HEK293T (cell line): Measurements from ENCODE around the gene PLEKHG4.

Experiments
- CTCF ChIA-PET: fragments of 350-600 bp; formaldehyde crosslinking; extraction: SDS; loops from one replicate; lab custom pipeline; 2021; ENCODE audit warnings: antibody characterized with exemption, inconsistent platforms; lab: Yijun Ruan, JAX
- POLR2A ChIA-PET: fragments of 350-600 bp; formaldehyde crosslinking; extraction: SDS; loops from one replicate; lab custom pipeline; 2020; ENCODE audit warnings: antibody characterized with exemption, inconsistent platforms; lab: Yijun Ruan, JAX
- DNase-seq: peaks from one replicate; pipeline ENCODE4 v3.0.0; 2012; ENCODE audit warnings: mixed read lengths; ENCODE audit errors: extremely low spot score
- ARNT ChIP-seq: fragments of 450-650 bp; IDR thresholded peaks from 2 replicates; pipeline ENCODE4 v1.6.1; 2017; ENCODE audit warnings: mild to moderate bottlenecking
- BHLHE40 ChIP-seq: fragments of 450-650 bp; IDR thresholded peaks from 2 replicates; pipeline ENCODE4 v1.6.1; 2016; ENCODE audit warnings: mild to moderate bottlenecking, moderate library complexity, borderline replicate concordance
- CTBP1 ChIP-seq: fragments of 450-650 bp; IDR thresholded peaks from 2 replicates; pipeline ENCODE4 v1.6.1; 2016; ENCODE audit warnings: borderline replicate concordance
- ELF4 ChIP-seq: fragments of 450-650 bp; IDR thresholded peaks from 2 replicates; pipeline ENCODE4 v1.6.1; 2017; ENCODE audit warnings: antibody characterized with exemption
- FOXA1 ChIP-seq: fragments of 450-650 bp; IDR thresholded peaks from 2 replicates; pipeline ENCODE4 v1.6.1; 2016; ENCODE audit warnings: mild to moderate bottlenecking
- FOXK2 ChIP-seq: fragments of 450-650 bp; IDR thresholded peaks from 2 replicates; pipeline ENCODE4 v1.6.1; 2016; ENCODE audit warnings: mild to moderate bottlenecking
- FOXM1 ChIP-seq: fragments of 450-650 bp; IDR thresholded peaks from 2 replicates; pipeline ENCODE4 v1.6.1; 2017; ENCODE audit warnings: mild to moderate bottlenecking, borderline replicate concordance
- HDGF ChIP-seq: fragments of 450-650 bp; IDR thresholded peaks from 2 replicates; pipeline ENCODE4 v1.6.1; 2017; ENCODE audit warnings: antibody characterized with exemption, borderline replicate concordance
- L3MBTL2 ChIP-seq: fragments of 450-650 bp; conservative IDR thresholded peaks from 2 replicates; pipeline ENCODE4 v1.6.1; 2016; ENCODE audit warnings: mild to moderate bottlenecking
- LEF1 ChIP-seq: fragments of 450-650 bp; IDR thresholded peaks from 2 replicates; pipeline ENCODE4 v1.6.1; 2017; ENCODE audit warnings: mild to moderate bottlenecking, borderline replicate concordance
- NFRKB ChIP-seq: fragments of 450-650 bp; IDR thresholded peaks from 2 replicates; pipeline ENCODE4 v1.6.1; 2016; ENCODE audit warnings: mild to moderate bottlenecking, moderate library complexity
- PKNOX1 ChIP-seq: fragments of 450-650 bp; IDR thresholded peaks from 2 replicates; pipeline ENCODE4 v1.6.1; 2016
- SP1 ChIP-seq: fragments of 450-650 bp; IDR thresholded peaks from 2 replicates; pipeline ENCODE4 v1.6.1; 2017
- SUZ12 ChIP-seq: fragments of 450-650 bp; IDR thresholded peaks from 2 replicates; pipeline ENCODE4 v1.6.1; 2016; ENCODE audit warnings: mild to moderate bottlenecking
- TARDBP ChIP-seq: fragments of 450-650 bp; IDR thresholded peaks from 2 replicates; pipeline ENCODE4 v1.6.1; 2016
- ZNF384 ChIP-seq: fragments of 450-650 bp; IDR thresholded peaks from 2 replicates; pipeline ENCODE4 v1.6.1; 2016

The PLEKHG4 gene

DNA sequence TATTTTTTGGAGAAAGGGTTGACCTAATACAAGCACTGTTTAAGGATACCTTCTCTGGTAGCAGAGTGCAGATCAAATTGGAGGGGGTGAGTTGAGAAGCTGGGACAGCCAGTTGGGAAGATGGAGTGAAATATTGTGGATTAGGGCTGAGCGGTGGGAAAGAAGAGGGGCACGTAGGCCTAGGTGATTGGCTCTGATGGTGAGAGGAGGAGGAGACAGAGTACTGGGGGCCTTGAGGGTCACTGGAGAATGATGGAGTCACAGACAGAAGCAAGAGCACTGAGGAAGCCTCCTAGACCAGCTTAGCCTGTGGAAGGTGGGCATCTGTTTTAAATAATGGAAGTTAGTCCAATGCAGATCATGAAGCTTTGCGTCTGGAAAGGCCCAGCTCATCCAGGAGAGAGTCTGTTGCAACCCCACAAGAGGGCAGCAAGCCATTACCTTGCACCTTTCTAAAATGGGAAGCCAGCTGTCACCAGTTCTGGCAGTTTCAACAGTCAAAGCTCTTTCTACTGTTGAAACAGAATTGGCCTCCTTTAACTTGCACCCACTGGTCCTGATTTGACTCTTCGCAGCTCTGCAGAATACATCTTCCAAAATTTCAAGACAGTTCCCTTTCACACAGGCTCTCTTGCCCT lies 18.8 kb upstream of the PLEKHG4 start:
- TF ChIP-seq CTBP1 (no peak), FOXM1 (no peak), LEF1 (no peak), ELF4 (no peak), SP1 (no peak), NFRKB (no peak), SUZ12 (no peak), ZNF384 (no peak), PKNOX1 (no peak)
- ChIA-PET CTCF (interaction anchor here (0.7 to 1.8 kb wide), 10 partner anchors 10 to 586 kb away, joined by 3 to 10 read pairs (median 4); partner anchors contain the start of genes FHOD1, NUTF2, SLC9A5 and TMEM208), POLR2A (interaction anchor here (1.0 to 1.8 kb wide), 2 partner anchors 13 to 165 kb away, joined by 3 to 11 read pairs; partner anchors contain the start of genes FHOD1 and SLC9A5)
- peak; percentile 43 for DNase-seq

DNA sequence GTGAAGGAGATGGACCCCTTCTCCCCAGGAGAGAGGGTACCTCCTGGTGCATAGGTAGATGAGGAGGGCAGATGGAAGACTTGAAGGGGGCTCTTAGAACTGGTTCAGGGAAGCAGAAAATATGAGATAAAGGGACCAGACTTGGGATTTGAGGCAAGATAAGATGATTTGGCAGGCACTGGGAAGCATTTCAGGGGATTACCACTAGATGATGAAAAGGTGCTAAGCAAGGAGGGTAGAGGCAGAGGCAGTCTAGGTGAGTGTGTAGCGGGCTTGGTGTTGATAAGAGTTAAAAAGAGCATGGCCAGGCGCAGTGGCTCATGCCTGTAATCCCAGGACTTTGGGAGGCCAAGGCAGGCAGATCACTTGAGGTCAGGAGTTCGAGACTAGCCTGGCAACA lies 16.1 kb upstream of the PLEKHG4 start:
- CTCF ChIA-PET: no interaction called here
- no peak for TF ChIP-seq ZNF384
- no peak for TF ChIP-seq ELF4
- no peak for TF ChIP-seq CTBP1
- TF ChIP-seq FOXM1: no peak
- TF ChIP-seq LEF1: no peak
- POLR2A ChIA-PET: no interaction called here
- DNase-seq: no peak

GRCh38 chr16:67264277-67264676 lies 15.1 kb upstream of the PLEKHG4 start:
- ChIA-PET CTCF (interaction anchor here (0.7 kb wide), 1 partner anchor 43 kb away, joined by 3 read pairs; no protein-coding TSS in a partner anchor), POLR2A (interaction anchor here (0.8 kb wide), 1 partner anchor 63 kb away, joined by 3 read pairs; no protein-coding TSS in a partner anchor)
- no peak for TF ChIP-seq NFRKB
- no peak for TF ChIP-seq CTBP1
- no peak for TF ChIP-seq FOXK2
- DNase-seq: no peak

DNA sequence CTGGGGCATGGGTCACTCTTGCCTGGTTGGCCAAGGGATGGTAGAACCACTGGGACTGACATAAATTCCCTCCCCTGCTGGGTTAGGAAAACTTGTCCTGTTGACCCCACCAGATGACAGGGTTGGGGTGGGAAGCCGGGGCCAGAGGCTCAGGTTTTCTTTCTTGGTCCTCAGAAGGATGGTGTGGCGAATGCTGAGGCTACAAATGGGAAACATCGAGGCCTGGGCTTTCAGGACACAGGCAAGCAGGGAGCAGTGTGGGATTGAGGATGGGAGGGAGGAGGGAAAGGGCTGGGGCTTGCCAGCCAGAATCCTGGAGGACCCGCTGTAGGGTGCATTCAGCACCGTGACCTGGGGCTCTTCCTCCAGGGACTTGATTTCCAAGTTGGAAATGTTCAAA lies 14.5 kb upstream of the PLEKHG4 start:
- POLR2A ChIA-PET: interaction anchor here (0.8 to 2.2 kb wide), 2 partner anchors 17 to 62 kb away, joined by 3 to 7 read pairs; partner anchors contain the start of gene FHOD1
- CTCF ChIA-PET: interaction anchor here (0.7 kb wide), 1 partner anchor 43 kb away, joined by 3 read pairs; no protein-coding TSS in a partner anchor
- TF ChIP-seq ARNT: no peak
- TF ChIP-seq HDGF: no peak
- no peak for TF ChIP-seq SUZ12
- no peak for TF ChIP-seq PKNOX1
- no peak for TF ChIP-seq NFRKB
- TF ChIP-seq FOXM1: no peak
- no peak for TF ChIP-seq FOXK2
- no peak for TF ChIP-seq LEF1
- no peak for TF ChIP-seq CTBP1
- no peak for TF ChIP-seq ELF4
- no peak for TF ChIP-seq L3MBTL2
- TF ChIP-seq ZNF384: no peak
- no peak for DNase-seq

DNA sequence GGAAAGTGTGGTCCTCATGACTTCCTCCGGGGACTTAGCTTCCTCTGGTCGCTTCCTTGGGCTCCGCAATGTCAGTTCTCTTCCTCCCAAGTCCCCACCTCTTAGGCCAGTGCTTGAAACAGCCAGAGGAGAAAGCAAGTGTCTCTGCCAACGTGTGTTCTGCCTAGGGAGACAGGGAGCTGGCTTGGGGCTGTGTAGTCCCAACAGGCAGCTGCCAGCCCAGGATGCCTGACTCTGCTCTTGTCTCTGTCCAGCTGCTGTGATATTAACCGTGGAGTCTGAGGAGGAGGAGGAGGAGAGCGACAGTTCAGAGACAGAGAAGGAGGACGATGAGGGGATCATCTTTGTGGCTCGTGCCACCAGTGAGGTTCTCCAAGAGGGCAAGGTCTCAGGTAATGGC lies 13.5 kb upstream of the PLEKHG4 start:
- DNase-seq: no peak
- POLR2A ChIA-PET: interaction anchor here (2.2 kb wide), 1 partner anchor 18 kb away, joined by 7 read pairs; the partner anchor contains the start of gene FHOD1
- no peak for TF ChIP-seq ARNT
- TF ChIP-seq L3MBTL2: no peak
- TF ChIP-seq CTBP1: no peak
- TF ChIP-seq SP1: no peak
- no peak for TF ChIP-seq BHLHE40
- TF ChIP-seq SUZ12: no peak
- TF ChIP-seq FOXM1: no peak
- TF ChIP-seq NFRKB: no peak
- no peak for TF ChIP-seq FOXK2
- TF ChIP-seq TARDBP: no peak
- no peak for TF ChIP-seq FOXA1
- no peak for TF ChIP-seq LEF1
- TF ChIP-seq ELF4: no peak
- no peak for TF ChIP-seq ZNF384
- no peak for TF ChIP-seq PKNOX1
- TF ChIP-seq HDGF: no peak
- CTCF ChIA-PET: interaction anchor here (0.8 kb wide), 1 partner anchor 215 kb away, joined by 3 read pairs; the partner anchor contains the start of gene ATP6V0D1

DNA sequence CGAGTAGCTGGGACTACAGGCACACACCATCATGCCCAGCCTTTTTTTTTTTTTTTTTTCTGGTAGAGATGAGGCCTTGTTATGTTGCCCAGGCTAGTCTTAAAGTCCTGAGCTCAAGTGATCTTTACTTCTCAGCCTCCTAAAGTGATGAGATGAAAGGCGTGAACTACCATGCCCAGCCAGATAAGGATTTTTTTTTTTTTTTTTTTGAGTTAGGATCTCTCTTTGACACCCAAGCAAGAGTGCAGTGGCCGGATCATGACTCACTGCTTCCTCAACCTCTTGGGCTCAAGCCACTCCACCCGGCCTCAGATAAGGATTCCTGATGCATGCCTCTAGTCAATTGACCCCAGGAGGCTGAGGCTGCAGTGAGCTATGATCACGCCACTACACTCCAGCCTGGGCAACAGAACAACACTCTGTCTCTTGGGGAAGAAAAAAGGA lies 11.2 kb upstream of the PLEKHG4 start:
- DNase-seq: no peak
- POLR2A ChIA-PET: interaction anchor here (1.3 kb wide), 2 partner anchors 10 kb away, joined by 3 read pairs; no protein-coding TSS in a partner anchor
- no peak for TF ChIP-seq NFRKB
- no peak for TF ChIP-seq HDGF
- no peak for TF ChIP-seq ZNF384
- TF ChIP-seq ARNT: no peak
- CTCF ChIA-PET: interaction anchor here (0.7 kb wide), 1 partner anchor 39 kb away, joined by 5 read pairs; no protein-coding TSS in a partner anchor
